HG03575 (cell line): ENCODE data around the gene ATIC.
"Not testable (repeated sequence)": the region's sequence is repeated elsewhere in the genome, so short reads cannot be mapped to it uniquely, and the experiment has no call there.

Source experiments
- ATAC-seq: cut with Tn5 transposase; IDR thresholded peaks from one replicate; pipeline ENCODE4 v1.9.1; 2021; ENCODE audit not compliant: unreplicated experiment, insufficient number of reproducible peaks, low FRiP score; ENCODE audit errors: extremely low read depth

ATIC gene

GRCh38 chr2:215358312-215358845 lies 46.5 kb downstream of the ATIC start:
- ATAC-seq, result no peak

- ATAC-seq, result no peak
Measured at GRCh38 chr2:215358891-215359575, 47.2 kb downstream of the ATIC start.

GRCh38 chr2:215359576-215359922 lies 47.7 kb downstream of the ATIC start:
- ATAC-seq, result no peak

GRCh38 chr2:215360059-215360458 lies 48.2 kb downstream of the ATIC start:
- not testable (repeated sequence) for ATAC-seq

- ATAC-seq, result no peak
Measured at GRCh38 chr2:215360596-215360995, 48.7 kb downstream of the ATIC start.

- ATAC-seq, result no peak
Measured at GRCh38 chr2:215361211-215361875, 49.5 kb downstream of the ATIC start.

- no peak for ATAC-seq
Measured at GRCh38 chr2:215361876-215362561, 50.2 kb downstream of the ATIC start.

GRCh38 chr2:215362562-215362904 lies 50.7 kb downstream of the ATIC start:
- ATAC-seq, result no peak

- no peak for ATAC-seq
Measured at GRCh38 chr2:215363039-215363438, 51.2 kb downstream of the ATIC start.

- ATAC-seq, result no peak
Measured at GRCh38 chr2:215363461-215364156, 51.8 kb downstream of the ATIC start.

- no peak for ATAC-seq
Measured at GRCh38 chr2:215364157-215365155, 52.6 kb downstream of the ATIC start.

- ATAC-seq, result no peak
Measured at GRCh38 chr2:215365184-215365658, 53.4 kb downstream of the ATIC start.

- ATAC-seq, result no peak
Measured at GRCh38 chr2:215366440-215367032, 54.7 kb downstream of the ATIC start.

- ATAC-seq, result no peak
Measured at GRCh38 chr2:215367662-215368492, 56.0 kb downstream of the ATIC start.

GRCh38 chr2:215368493-215368809 lies 56.6 kb downstream of the ATIC start:
- no peak for ATAC-seq

- ATAC-seq, result no peak
Measured at GRCh38 chr2:215369181-215369760, 57.4 kb downstream of the ATIC start.
